ENCODE data around the gene CD59.

CD59 gene

DNA sequence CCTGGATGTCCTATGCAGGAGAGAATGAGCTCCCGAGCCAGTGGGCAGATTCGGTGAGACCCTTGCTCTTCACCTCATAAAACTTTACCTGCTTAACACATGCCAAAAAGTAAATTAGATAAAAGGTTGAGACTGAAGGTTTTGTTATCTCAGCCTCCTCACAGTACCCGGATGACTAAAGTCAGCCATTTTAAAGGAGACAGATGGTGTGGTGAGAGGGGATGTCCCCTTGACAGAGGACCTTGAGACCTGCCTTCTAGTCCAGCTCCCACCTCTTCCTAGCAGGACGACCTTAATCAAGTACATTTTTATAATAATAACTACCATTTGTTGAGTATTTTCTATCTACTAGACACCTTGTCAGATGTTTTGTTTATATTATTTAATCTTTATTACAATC, 75.3 kb downstream of the CD59 start:
- H3K9me3 ChIP-seq (ENCODE audit: insufficient read depth, low read depth, low read length), result no peaks in the 10 kb centered on the region

DNA sequence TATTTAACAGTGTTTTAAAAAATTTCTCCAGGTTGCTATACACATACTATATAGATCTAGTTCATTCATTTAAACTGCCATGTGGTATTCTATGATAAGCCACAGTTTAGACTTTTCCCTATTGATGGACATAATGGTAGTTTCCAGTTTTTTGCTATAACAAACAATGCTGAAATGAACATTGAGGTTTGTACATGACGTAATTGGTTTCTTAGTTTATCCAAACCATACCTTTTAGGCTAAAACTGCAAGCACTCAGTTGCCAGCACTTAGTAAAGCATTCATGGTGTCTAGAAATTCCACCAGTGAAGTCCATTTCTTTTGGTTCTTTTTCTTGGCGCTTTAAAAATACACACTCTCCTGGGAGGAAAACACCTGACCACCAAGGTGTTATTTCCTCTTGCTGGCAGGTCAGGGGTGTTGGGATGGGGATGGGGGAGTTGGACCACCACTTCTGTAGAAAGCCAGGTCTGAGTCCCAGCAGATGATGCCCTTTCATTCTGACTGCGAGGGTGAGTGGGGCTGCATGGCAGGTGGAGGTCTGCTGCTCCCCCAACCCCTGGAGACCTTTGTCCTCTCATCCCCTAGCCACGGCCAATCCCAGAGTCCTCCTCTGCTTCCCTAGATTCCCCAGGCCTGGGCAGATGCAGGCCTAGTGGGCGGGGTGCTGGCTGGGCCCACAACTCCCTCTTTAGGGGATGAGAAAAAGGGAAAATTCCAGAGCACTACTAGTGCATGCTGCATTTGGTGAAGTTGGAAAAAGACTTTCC, 76.7 kb downstream of the CD59 start:
- TF ChIP-seq, protein P1, sequence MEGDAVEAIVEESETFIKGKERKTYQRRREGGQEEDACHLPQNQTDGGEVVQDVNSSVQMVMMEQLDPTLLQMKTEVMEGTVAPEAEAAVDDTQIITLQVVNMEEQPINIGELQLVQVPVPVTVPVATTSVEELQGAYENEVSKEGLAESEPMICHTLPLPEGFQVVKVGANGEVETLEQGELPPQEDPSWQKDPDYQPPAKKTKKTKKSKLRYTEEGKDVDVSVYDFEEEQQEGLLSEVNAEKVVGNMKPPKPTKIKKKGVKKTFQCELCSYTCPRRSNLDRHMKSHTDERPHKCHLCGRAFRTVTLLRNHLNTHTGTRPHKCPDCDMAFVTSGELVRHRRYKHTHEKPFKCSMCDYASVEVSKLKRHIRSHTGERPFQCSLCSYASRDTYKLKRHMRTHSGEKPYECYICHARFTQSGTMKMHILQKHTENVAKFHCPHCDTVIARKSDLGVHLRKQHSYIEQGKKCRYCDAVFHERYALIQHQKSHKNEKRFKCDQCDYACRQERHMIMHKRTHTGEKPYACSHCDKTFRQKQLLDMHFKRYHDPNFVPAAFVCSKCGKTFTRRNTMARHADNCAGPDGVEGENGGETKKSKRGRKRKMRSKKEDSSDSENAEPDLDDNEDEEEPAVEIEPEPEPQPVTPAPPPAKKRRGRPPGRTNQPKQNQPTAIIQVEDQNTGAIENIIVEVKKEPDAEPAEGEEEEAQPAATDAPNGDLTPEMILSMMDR (conservative IDR thresholded peaks at IDR 0.05; ENCODE audit: low read length), result no peak
- no peak for TF ChIP-seq EZH2phosphoT487 (IDR thresholded peaks at IDR 0.05; ENCODE audit: borderline replicate concordance)
- Histone ChIP-seq H3K36me3 (ENCODE audit: insufficient read depth, low read length) (no peaks in the 10 kb centered on the region), H3K4me3 (ENCODE audit: low read length, poor library complexity, severe bottlenecking) (no peak overlapping the region), H3K4me2 (ENCODE audit: low read depth, low read length, poor library complexity, severe bottlenecking) (no peak overlapping the region), H3K9ac (ENCODE audit: low read depth, low read length, poor library complexity, severe bottlenecking) (no peak overlapping the region), H3K27me3 (ENCODE audit: insufficient read depth, low read length, poor library complexity, severe bottlenecking) (no peaks in the 10 kb centered on the region), H4K20me1 (ENCODE audit: insufficient read depth, low read length, poor library complexity, severe bottlenecking) (no peaks in the 10 kb centered on the region), H3K79me2 (ENCODE audit: insufficient read depth, low read length) (no peaks in the 10 kb centered on the region), H3K9me2 (replicated peaks; ENCODE audit: low read depth, low read length) (no peaks in the 10 kb centered on the region), H3K4me1 (ENCODE audit: insufficient read depth, low read length, poor library complexity, severe bottlenecking) (no peaks in the 10 kb centered on the region), H2AFZ (ENCODE audit: low read length) (no peak overlapping the region), H3F3A (ENCODE audit: low read depth) (no peaks in the 10 kb centered on the region), H3K9me3 (ENCODE audit: insufficient read depth, low read depth, low read length) (no peaks in the 10 kb centered on the region)

More for the DNA sequence above, 75.3 kb downstream of the CD59 start:
- no peaks in the 10 kb centered on the region for H3K9me2 ChIP-seq (replicated peaks; ENCODE audit: low read depth, low read length)
- H3K4me1 ChIP-seq (ENCODE audit: insufficient read depth, low read length, poor library complexity, severe bottlenecking), result no peaks in the 10 kb centered on the region
- H3K36me3 ChIP-seq (ENCODE audit: insufficient read depth, low read length), result no peaks in the 10 kb centered on the region
- H3F3A ChIP-seq (ENCODE audit: low read depth), result no peaks in the 10 kb centered on the region
- no peaks in the 10 kb centered on the region for H3K27me3 ChIP-seq (ENCODE audit: insufficient read depth, low read length, poor library complexity, severe bottlenecking)
- no peak overlapping the region for H2AFZ ChIP-seq (ENCODE audit: low read length)
- H3K9ac ChIP-seq (ENCODE audit: low read depth, low read length, poor library complexity, severe bottlenecking), result no peak overlapping the region
- TF ChIP-seq, protein P1 (conservative IDR thresholded peaks at IDR 0.05; ENCODE audit: low read length), result no peak
- no peak for TF ChIP-seq EZH2phosphoT487 (IDR thresholded peaks at IDR 0.05; ENCODE audit: borderline replicate concordance)
- H3K4me3 ChIP-seq (ENCODE audit: low read length, poor library complexity, severe bottlenecking), result no peak overlapping the region
- no peak overlapping the region for H3K4me2 ChIP-seq (ENCODE audit: low read depth, low read length, poor library complexity, severe bottlenecking)
- H4K20me1 ChIP-seq (ENCODE audit: insufficient read depth, low read length, poor library complexity, severe bottlenecking), result no peaks in the 10 kb centered on the region
- H3K79me2 ChIP-seq (ENCODE audit: insufficient read depth, low read length), result no peaks in the 10 kb centered on the region

DNA sequence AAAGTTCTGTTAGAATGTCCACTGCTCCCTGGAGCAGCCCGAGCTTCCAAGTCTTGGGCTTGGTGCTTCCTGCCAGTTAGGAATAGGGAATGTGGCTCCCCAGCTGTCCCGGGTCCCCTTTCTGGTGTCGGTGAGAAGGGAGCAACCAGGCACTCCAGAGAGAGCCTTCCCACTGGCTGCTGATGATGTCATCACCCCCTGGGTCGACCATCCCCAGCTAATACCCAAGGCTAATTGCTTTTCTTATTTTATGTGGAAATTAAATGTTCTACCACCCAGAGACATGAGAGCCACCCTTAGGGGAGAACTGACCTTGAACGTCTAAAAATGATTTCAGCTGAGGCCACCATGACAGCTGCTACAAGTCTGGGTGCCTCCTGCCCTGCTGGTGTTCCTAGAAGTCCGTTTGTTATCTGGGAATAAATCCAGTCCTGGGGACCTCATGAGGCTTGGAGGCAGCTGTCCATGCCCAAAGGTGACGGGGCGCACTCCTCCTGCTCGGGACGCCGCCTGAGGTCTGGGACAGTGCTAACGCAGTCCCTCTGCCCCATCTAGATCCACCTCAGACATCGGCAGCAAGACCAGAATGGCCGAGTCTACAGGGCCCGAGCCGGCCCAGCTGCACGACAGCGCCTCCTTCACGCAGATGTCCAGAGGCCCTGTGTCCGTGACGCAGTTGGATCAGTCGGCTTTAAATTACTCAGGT, 77.9 kb downstream of the CD59 start:
- Histone ChIP-seq H3K27me3 (ENCODE audit: insufficient read depth, low read length, poor library complexity, severe bottlenecking) (no peaks in the 10 kb centered on the region), H3K9me2 (replicated peaks; ENCODE audit: low read depth, low read length) (no peaks in the 10 kb centered on the region), H3K9me3 (ENCODE audit: insufficient read depth, low read depth, low read length) (no peaks in the 10 kb centered on the region), H3K4me2 (ENCODE audit: low read depth, low read length, poor library complexity, severe bottlenecking) (no peak overlapping the region), H3K4me3 (ENCODE audit: low read length, poor library complexity, severe bottlenecking) (no peak overlapping the region), H2AFZ (ENCODE audit: low read length) (no peak overlapping the region), H3K9ac (ENCODE audit: low read depth, low read length, poor library complexity, severe bottlenecking) (no peak overlapping the region), H3K79me2 (ENCODE audit: insufficient read depth, low read length) (no peaks in the 10 kb centered on the region), H3K36me3 (ENCODE audit: insufficient read depth, low read length) (no peaks in the 10 kb centered on the region), H3K4me1 (ENCODE audit: insufficient read depth, low read length, poor library complexity, severe bottlenecking) (no peaks in the 10 kb centered on the region), H4K20me1 (ENCODE audit: insufficient read depth, low read length, poor library complexity, severe bottlenecking) (no peaks in the 10 kb centered on the region), H3F3A (ENCODE audit: low read depth) (no peaks in the 10 kb centered on the region)
- TF ChIP-seq, protein P1 (conservative IDR thresholded peaks at IDR 0.05; ENCODE audit: low read length), result no peak
- TF ChIP-seq EZH2phosphoT487 (IDR thresholded peaks at IDR 0.05; ENCODE audit: borderline replicate concordance), result no peak

Measured in Loucy (cell line).